Heart left ventricle (tissue), 16 donors: Measurements from ENCODE around the gene ITGA3. TPM values are rescaled to one million over a fixed set of nuclear protein-coding genes. Genes with fewer than 3 reads are reported as not detected.

Experiments
- ATAC-seq, 4 donors: fragments of 200-7000 bp; cut with Tn5 transposase; one replicate each; pipeline ENCODE4 v1.9.1; 2020 to 2022; ENCODE audit warnings: moderate library complexity in 4 of 4, mild to moderate bottlenecking in 3 of 4, moderate number of reproducible peaks in 1 of 4
- DNase-seq, 5 donors: peaks; one replicate each; pipeline ENCODE4 v3.0.0-alpha.2; 2020
- H3K27ac ChIP-seq, 12 donors: fragments of 200-600 bp; sonication (generic) in 4 of 12; one replicate each; pipeline versions ENCODE4 v1.5.0 to v1.8.0; 2016 to 2022; ENCODE audit warnings: mild to moderate bottlenecking in 2 of 12
- H3K27me3 ChIP-seq, 9 donors: fragments of 200-600 bp; sonication (generic) in 2 of 9; one replicate each; pipeline versions ENCODE4 v1.5.1 to v1.8.0; 2016 to 2022; ENCODE audit warnings: mild to moderate bottlenecking in 3 of 9
- H3K36me3 ChIP-seq, 9 donors: fragments of 200-600 bp; sonication (generic) in 2 of 9; one replicate each; pipeline versions ENCODE4 v1.5.0 to v1.8.0; 2018 to 2022; ENCODE audit warnings: mild to moderate bottlenecking in 2 of 9
- H3K4me1 ChIP-seq, 12 donors: fragments of 200-600 bp; sonication (generic) in 4 of 12; one replicate each; pipeline versions ENCODE4 v1.5.0 to v1.8.0; 2016 to 2022; ENCODE audit warnings: mild to moderate bottlenecking in 3 of 12
- H3K4me3 ChIP-seq, 12 donors: fragments of 200-600 bp; sonication (generic) in 4 of 12; one replicate each; pipeline versions ENCODE4 v1.5.0 to v1.8.0; 2017 to 2022; ENCODE audit warnings: mild to moderate bottlenecking in 9 of 12, moderate library complexity in 4 of 12
- H3K9me3 ChIP-seq, 12 donors: fragments of 200-600 bp; sonication (generic) in 4 of 12; one replicate each; pipeline versions ENCODE4 v1.5.0 to v1.8.0; 2016 to 2022; ENCODE audit warnings: mild to moderate bottlenecking in 1 of 12
- CTCF ChIP-seq, 12 donors: fragments of 200-600 bp; sonication (generic) in 4 of 12; IDR thresholded peaks; one replicate each; pipeline versions ENCODE4 v1.5.0 to v1.8.0; 2018 to 2022; ENCODE audit warnings: antibody characterized with exemption in 12 of 12, mild to moderate bottlenecking in 5 of 12
- POLR2A ChIP-seq, 2 donors: fragments of 450-650 bp; IDR thresholded peaks; one replicate each; pipeline ENCODE4 v1.6.1; 2017; ENCODE audit warnings: antibody characterized with exemption in 2 of 2, mild to moderate bottlenecking in 2 of 2, moderate library complexity in 2 of 2
- WGBS, 4 donors: extraction: QIAGEN DNeasy Blood & Tissue Kit in 2 of 4; methylation state at CpG; one replicate each; pipeline versions ENCODE4 v1.1.5 to v1.1.7; 2013 to 2018; 5-methylcytosine and 5-hydroxymethylcytosine counted together
- intact Hi-C, 10 donors: fragments of 100-400 bp; cut with DNase I; formaldehyde crosslinking; loops; one replicate each; pipeline versions ENCODE4 v1.11.1 to v1.14.2; 2022
- polyA plus RNA-seq, 2 donors: library from polyadenylated mRNA; stranded (reverse); fragments of 200-250 nt; gene quantifications; one replicate each; pipeline ENCODE4 v1.2.3, GENCODE V29; 2013
- total RNA-seq, 9 donors: library from RNA; depleted of rRNA in 2 of 9; stranded (reverse); fragments of >200 nt in 2 of 9; fragmentation: NEBNext Ultra II Directional in 3 of 9; extraction: Animal tissue kit (Norgen Biotek cat#: 25700) in 3 of 9; gene quantifications; one replicate each; pipeline versions ENCODE4 v1.1.0 to v1.2.4, GENCODE V29; 2016 to 2023
- donor health status: ischemic (EF 13 %, LVEDD 7.1; RV severe dilation, severe dysfunction).
- donor health status: healthy with polysubstance abuse.
- donor health status: DM: no; HTN: yes; CAD: no.
- donor health status: DM: no; HTN: no; CAD: no.
- donor health status: ischemic (EF 25% LVEDD 6.9; RV normal size, moderate dysfunction).
- donor health status: ischemic (EF 25% LVEDD 5.7; RV mildly dilated, moderate dysfunction).
- donor health status: healthy.
- donor health status: DM: yes; HTN: yes; CAD: no.
- donor health status: ischemic (EF 35%, LVEDD 5.7; RV mildly dilated, moderate dysfunction).
- donor health status: nonischemic (EF 11% LVEDD 7.7; RV severe dilation, severe dysfunction).
- donor health status: DM: yes; HTN: yes; CAD: no.
- donor health status: PGD.
- donor health status: ischemic (EF 29% LVEDD 5.4; RV normal size, mild dysfunction).
- donor health status: nonischemic (EF 23%, LVEDD 6.1; RV moderate dilation, normal function).

Gene ITGA3
- total and polyA plus RNA-seq, 11 donors: 16.8 to 72.9 (median 23.6) TPM

- Histone ChIP-seq H3K27me3 (no peaks in the 10 kb centered on the region), H3K9me3 (no peaks in the 10 kb centered on the region), H3K4me3 (no peak overlapping the region), H3K36me3 (peaks cover 0 to 83% (median 56%) of the 10 kb centered on the region in 9 donors), H3K4me1 (peaks cover 0 to 18% (median 3%) of the 10 kb centered on the region in 12 donors), H3K27ac (no peak overlapping the region)
- 94 to 99% (median 98%) methylated on average over 15 to 16 of the region's 16 CpGs for WGBS, 4 donors
- no peak for ATAC-seq
- intact Hi-C loops: loop anchor here in 3 of 10 donors (5.0 to 10.0 kb wide), 3 partner anchors 39 to 206 kb away; no protein-coding TSS in a partner anchor
- no peak for TF ChIP-seq POLR2A (IDR thresholded peaks at IDR 0.05)
- no peak for TF ChIP-seq CTCF (IDR thresholded peaks at IDR 0.05)
- peak in 2 of 5 donors; percentile 12 to 37 for DNase-seq
Observed at GRCh38 chr17:50070908-50071680, 15.2 kb downstream of the ITGA3 start.

DNA sequence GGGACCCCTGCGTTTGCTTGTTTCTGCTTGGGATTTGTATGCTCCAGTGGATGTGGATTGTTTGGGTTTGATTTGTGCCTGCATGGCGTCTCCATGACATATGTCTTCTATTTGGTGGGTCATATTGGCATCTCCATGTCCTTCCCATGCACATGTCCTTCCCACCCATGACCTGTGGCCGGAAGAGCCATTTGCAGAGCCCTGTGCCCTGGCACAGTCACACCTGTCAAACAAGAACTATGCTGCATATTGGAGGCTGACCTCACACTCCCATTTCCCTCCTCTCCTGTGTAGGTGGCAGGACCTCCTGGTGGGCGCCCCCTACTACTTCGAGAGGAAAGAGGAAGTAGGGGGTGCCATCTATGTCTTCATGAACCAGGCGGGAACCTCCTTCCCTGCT is 15.8 kb downstream of the ITGA3 start:
- peaks cover 0 to 89% (median 62%) of the 10 kb centered on the region in 9 donors for H3K36me3 ChIP-seq
- no peaks in the 10 kb centered on the region for H3K27me3 ChIP-seq
- TF ChIP-seq CTCF (IDR thresholded peaks at IDR 0.05): no peak
- no peak for TF ChIP-seq POLR2A (IDR thresholded peaks at IDR 0.05)
- DNase-seq: peak in 1 of 5 donors; percentile 0
- 81 to 90% (median 86%) methylated on average over 6 of the region's 6 CpGs for WGBS, 4 donors
- peaks cover 0 to 12% (median under 1%) of the 10 kb centered on the region in 12 donors for H3K4me1 ChIP-seq
- no peak overlapping the region for H3K27ac ChIP-seq
- H3K4me3 ChIP-seq: no peak overlapping the region
- no peak for ATAC-seq
- no peaks in the 10 kb centered on the region for H3K9me3 ChIP-seq
- intact Hi-C loops: loop anchor here in 3 of 10 donors (5.0 to 10.0 kb wide), 3 partner anchors 39 to 207 kb away; no protein-coding TSS in a partner anchor

GRCh38 chr17:50072130-50072529 is 16.2 kb downstream of the ITGA3 start:
- Histone ChIP-seq H3K9me3 (no peaks in the 10 kb centered on the region), H3K36me3 (peaks cover 0 to 92% (median 66%) of the 10 kb centered on the region in 9 donors), H3K27me3 (no peaks in the 10 kb centered on the region), H3K4me3 (no peak overlapping the region), H3K27ac (no peak overlapping the region), H3K4me1 (peaks cover 0 to 7% (median 0%) of the 10 kb centered on the region in 12 donors)
- peak in 1 of 5 donors; percentile 53 for DNase-seq
- TF ChIP-seq POLR2A (IDR thresholded peaks at IDR 0.05) (no peak), CTCF (IDR thresholded peaks at IDR 0.05) (no peak)
- intact Hi-C loops: loop anchor here in 3 of 10 donors (5.0 to 10.0 kb wide), 3 partner anchors 40 to 207 kb away; no protein-coding TSS in a partner anchor
- 89 to 99% (median 91%) methylated on average over 3 of the region's 3 CpGs for WGBS, 4 donors
- ATAC-seq: no peak

- DNase-seq (no peak), ATAC-seq (no peak)
- 91 to 98% (median 94%) methylated on average over 1 of the region's 1 CpG for WGBS, 4 donors
- H3K27me3 ChIP-seq: no peaks in the 10 kb centered on the region
- intact Hi-C loops: loop anchor here in 3 of 10 donors (5.0 to 10.0 kb wide), 3 partner anchors 41 to 208 kb away; no protein-coding TSS in a partner anchor
- H3K4me1 ChIP-seq: peaks cover 0 to under 1% (median 0%) of the 10 kb centered on the region in 12 donors
- peaks cover 0 to 92% (median 74%) of the 10 kb centered on the region in 9 donors for H3K36me3 ChIP-seq
- H3K27ac ChIP-seq: no peak overlapping the region
- TF ChIP-seq CTCF (IDR thresholded peaks at IDR 0.05) (no peak), POLR2A (IDR thresholded peaks at IDR 0.05) (no peak)
- no peaks in the 10 kb centered on the region for H3K9me3 ChIP-seq
- H3K4me3 ChIP-seq: no peak overlapping the region
Observed at GRCh38 chr17:50072925-50073324, 17.0 kb downstream of the ITGA3 start.
